Astrocyte of the hippocampus (primary cell): ENCODE measurements around the gene ADAM23.
A peak's percentile ranks its signal among the peaks of the same experiment; 100 is the strongest.

ENCODE experiments used
- DNase-seq: peaks from one replicate; pipeline ENCODE4 v3.0.0; 2011; ENCODE audit warnings: low read depth, low spot score

Gene ADAM23

DNA sequence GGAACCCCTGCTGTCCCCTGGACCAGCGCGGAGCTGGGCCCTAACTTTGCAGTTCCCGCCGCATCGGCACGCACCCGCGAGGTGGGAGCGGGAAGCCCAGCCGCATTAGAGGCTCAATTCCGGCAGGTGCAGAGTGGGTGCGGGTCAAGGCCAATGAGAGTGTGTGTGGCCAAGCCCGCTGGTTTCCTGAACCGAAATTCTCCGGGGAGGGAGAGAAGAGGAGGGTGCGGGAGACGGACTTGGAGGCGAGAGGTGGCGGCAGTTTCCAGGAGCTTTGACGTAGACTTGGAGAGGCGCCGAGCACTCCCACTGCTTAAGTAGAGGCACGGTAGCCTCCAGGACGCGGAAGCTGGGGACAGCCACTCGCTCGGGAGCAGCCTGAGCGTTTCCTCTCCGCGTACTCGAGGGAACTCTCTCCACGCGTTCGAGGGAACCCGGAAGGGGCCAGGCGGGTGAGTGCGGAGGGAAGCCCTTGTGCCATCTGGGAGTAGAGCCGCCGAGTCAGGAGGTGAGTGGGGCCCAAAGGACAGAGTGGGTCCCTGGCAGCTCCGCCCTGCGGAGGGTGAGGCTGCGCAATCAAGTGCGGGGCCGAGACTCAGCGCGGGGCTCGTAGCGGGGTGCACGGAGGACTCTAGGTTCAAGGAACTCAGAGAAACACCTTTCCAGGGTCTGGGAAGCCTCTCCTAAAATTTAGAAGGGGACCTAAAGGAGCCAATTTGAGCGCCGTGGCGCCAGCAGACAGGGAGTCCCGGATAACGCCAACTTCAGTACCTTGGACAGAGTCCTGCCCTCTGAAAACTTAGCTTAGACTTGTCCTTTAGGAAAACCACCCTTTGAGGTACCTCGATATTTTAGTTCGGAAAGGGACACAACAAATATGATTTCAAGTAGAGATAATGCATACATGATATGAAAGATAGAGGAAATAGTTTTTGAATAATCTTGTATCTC, 199.0 kb downstream of the ADAM23 start, which contains the start of gene FAM237A:
Gene FAM237A (plus strand): TSS at position 413 of the 951 bp plus-strand sequence. CDS start 1,750 bp downstream, outside the sequence.
- DNase-seq, result peak; percentile 86

DNA sequence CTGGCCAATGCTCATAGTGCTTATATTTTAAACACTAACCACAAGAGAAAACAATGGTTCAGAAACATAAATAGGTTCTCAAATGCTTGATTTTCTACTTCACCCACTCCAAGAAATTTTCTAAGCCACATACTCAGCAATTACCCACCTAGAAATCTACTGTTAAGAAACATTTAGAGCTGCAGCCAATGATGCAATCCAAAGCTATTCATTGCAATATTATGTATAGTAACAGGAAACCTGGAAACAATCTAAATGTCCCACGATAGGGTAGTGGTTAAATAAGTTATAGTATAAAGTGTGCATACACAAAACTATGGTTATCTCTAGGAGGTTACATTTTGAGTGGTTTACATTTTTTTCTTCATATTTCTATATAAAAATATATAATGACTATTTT, 204.7 kb downstream of the ADAM23 start:
- DNase-seq, result no peak

DNA sequence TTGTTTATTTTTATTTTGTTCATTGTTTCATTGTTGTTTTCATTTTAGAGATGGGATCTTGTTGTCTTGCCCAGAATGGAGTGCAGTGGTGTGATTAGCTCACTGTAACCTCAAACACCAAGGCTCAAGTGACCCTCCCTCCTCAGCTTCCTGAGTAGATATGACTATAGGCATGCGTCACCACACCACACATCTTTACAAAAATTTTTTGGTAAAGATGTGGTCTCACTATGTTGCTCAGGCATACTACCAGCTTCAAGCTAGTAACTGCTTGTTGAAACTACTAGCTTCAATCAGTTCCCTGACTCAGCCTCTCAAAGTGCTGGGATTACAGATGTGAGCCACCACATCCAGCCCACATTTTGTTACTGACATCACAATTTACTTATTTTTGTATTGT, 213.8 kb downstream of the ADAM23 start:
- DNase-seq, result no peak

DNA sequence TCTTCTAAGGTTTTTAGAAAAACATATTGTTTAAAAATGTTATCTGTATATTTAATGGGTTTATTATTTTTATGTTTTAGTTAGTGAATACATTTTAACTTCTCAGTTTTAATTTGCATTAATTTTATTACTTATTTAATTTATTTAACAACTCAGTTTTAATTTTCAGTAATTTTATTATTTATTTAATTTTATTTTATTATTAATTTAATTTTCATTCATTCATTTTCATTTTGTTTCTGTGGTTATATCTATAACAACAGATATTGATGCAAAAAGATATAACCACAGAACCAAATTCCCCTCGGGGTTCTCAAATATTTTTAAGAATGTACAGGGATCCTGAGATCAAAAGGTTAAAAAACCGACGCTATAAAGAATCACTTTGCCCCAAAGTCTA, 221.9 kb downstream of the ADAM23 start:
- DNase-seq, result no peak
